Keratinocyte (primary cell): ENCODE measurements around the gene GPATCH1.

Experiments used
- EZH2 ChIP-seq: IDR thresholded peaks from one replicate; pipeline ENCODE4 v1.6.1; 2012; ENCODE audit warnings: inconsistent platforms, mild to moderate bottlenecking, low read length, moderate library complexity
- TF ChIP-seq, protein P1 (sequence below), 3 experiments: IDR thresholded peaks in 1 of 3; conservative IDR thresholded peaks in 1 of 3; optimal IDR thresholded peaks in 1 of 3; 2 replicates in 2 of 3; 3 replicates in 1 of 3; pipeline versions ENCODE3 to v1.5.1; 2011; ENCODE audit warnings: low read length in 3 of 3, mild to moderate bottlenecking in 3 of 3, moderate library complexity in 2 of 3, control low read depth in 1 of 3, inconsistent platforms in 1 of 3; ENCODE audit not compliant: insufficient read depth in 2 of 3; ENCODE audit errors: extremely low read depth in 1 of 3

DNA sequence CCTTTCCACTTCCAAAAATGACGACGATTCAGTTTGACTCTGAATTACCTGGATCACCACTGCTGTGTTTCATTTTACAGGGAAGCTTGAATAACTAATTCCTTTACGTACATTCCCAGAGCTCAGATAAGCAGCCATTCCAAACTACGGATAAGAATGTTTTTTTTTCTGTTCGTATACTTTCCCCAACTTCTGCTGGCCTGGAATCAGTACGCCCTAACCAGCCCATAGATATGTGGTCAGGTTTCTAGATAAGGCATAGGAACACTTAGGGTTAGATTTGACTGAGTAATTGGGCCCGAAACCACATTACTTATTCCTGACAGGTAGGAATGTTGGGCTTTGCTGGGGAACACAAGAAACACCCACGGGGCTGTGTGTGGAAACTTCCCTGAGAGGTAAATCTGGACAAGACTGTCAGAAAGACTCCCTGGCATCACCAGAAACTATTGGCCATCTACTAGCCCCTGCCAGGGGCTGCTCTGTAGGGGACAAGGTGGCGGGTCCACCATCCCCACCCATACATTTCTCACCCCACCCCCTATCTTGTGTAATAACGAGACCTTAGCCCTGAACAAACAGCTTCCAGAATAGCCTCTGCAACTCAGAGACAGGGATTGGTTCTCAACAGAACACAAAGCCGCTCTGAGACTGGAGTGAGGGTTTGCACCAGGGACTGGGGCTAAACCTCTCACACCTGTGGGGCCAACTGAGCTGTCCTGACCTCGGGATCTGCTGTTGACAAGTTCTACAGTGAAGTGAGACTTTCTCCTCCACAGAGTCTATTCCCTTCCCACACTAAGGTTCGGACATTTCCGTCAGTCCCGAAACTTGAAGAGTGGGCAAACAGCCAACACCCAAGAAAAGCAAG lies 31.9 kb upstream of the GPATCH1 start:
- TF ChIP-seq, protein P1, sequence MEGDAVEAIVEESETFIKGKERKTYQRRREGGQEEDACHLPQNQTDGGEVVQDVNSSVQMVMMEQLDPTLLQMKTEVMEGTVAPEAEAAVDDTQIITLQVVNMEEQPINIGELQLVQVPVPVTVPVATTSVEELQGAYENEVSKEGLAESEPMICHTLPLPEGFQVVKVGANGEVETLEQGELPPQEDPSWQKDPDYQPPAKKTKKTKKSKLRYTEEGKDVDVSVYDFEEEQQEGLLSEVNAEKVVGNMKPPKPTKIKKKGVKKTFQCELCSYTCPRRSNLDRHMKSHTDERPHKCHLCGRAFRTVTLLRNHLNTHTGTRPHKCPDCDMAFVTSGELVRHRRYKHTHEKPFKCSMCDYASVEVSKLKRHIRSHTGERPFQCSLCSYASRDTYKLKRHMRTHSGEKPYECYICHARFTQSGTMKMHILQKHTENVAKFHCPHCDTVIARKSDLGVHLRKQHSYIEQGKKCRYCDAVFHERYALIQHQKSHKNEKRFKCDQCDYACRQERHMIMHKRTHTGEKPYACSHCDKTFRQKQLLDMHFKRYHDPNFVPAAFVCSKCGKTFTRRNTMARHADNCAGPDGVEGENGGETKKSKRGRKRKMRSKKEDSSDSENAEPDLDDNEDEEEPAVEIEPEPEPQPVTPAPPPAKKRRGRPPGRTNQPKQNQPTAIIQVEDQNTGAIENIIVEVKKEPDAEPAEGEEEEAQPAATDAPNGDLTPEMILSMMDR (optimal IDR thresholded peaks at IDR 0.05 in 1 of 3, IDR thresholded peaks at IDR 0.05 in 1 of 3, conservative IDR thresholded peaks at IDR 0.05 in 1 of 3; ENCODE audit: extremely low read depth in 1 of 3, insufficient read depth in 2 of 3, low read length in 3 of 3): no peak
- no peak for TF ChIP-seq EZH2
